Memory B cell (primary cell): ENCODE results near the gene XIRP1.

ENCODE experiments used
- ATAC-seq: fragments of 150-1000 bp; cut with Tn5 transposase; 2 replicates; pipeline ENCODE4 v1.10.0; 2021; ENCODE audit warnings: low read depth, mild to moderate bottlenecking, moderate library complexity
- DNase-seq, 2 donors: peaks; one replicate each; pipeline ENCODE4 v3.0.0; 2022; ENCODE audit warnings: low spot score in 2 of 2
- H3K27ac Mint-ChIP-seq: one replicate; pipeline ENCODE4 v1.8.0; 2022; ENCODE audit warnings: mild to moderate bottlenecking, moderate library complexity, mixed read lengths
- H3K27me3 Mint-ChIP-seq: one replicate; pipeline ENCODE4 v1.8.0; 2022; ENCODE audit warnings: mixed read lengths
- H3K36me3 Mint-ChIP-seq: one replicate; pipeline ENCODE4 v1.8.0; 2022; ENCODE audit warnings: mild to moderate bottlenecking, mixed read lengths
- H3K4me1 Mint-ChIP-seq: one replicate; pipeline ENCODE4 v1.8.0; 2022; ENCODE audit warnings: mixed read lengths
- H3K4me3 Mint-ChIP-seq: one replicate; pipeline ENCODE4 v1.8.0; 2022; ENCODE audit warnings: mild to moderate bottlenecking, moderate library complexity, mixed read lengths
- H3K9me3 Mint-ChIP-seq: one replicate; pipeline ENCODE4 v1.8.0; 2022; ENCODE audit warnings: mixed read lengths

The XIRP1 gene

GRCh38 chr3:39153977-39154279, 38.5 kb downstream of the XIRP1 start:
- no peak for ATAC-seq
- DNase-seq: no peak
- H3K36me3 Mint-ChIP-seq: no peaks in the 10 kb centered on the region
- H3K27ac Mint-ChIP-seq: peak overlapping the region; percentile 92
- H3K4me3 Mint-ChIP-seq: peak overlapping the region; percentile 81
- H3K9me3 Mint-ChIP-seq: no peaks in the 10 kb centered on the region
- H3K4me1 Mint-ChIP-seq: peaks cover 36% of the 10 kb centered on the region
- no peaks in the 10 kb centered on the region for H3K27me3 Mint-ChIP-seq

GRCh38 chr3:39150803-39151631, 41.4 kb downstream of the XIRP1 start:
- no peak for ATAC-seq
- H3K4me1 Mint-ChIP-seq: peaks cover 64% of the 10 kb centered on the region
- H3K27ac Mint-ChIP-seq: peak overlapping the region; percentile 94

GRCh38 chr3:39150148-39150802, 42.1 kb downstream of the XIRP1 start:
- Mint-ChIP-seq H3K4me1 (peaks cover 67% of the 10 kb centered on the region), H3K4me3 (peak overlapping the region; percentile 91), H3K27ac (peak overlapping the region; percentile 94), H3K36me3 (peaks cover 4% of the 10 kb centered on the region), H3K9me3 (no peaks in the 10 kb centered on the region), H3K27me3 (no peaks in the 10 kb centered on the region)
- DNase-seq: no peak
- no peak for ATAC-seq

More at GRCh38 chr3:39150803-39151631, 41.4 kb downstream of the XIRP1 start:
- no peak for DNase-seq
- H3K27me3 Mint-ChIP-seq: no peaks in the 10 kb centered on the region
- H3K9me3 Mint-ChIP-seq: no peaks in the 10 kb centered on the region
- peaks cover 2% of the 10 kb centered on the region for H3K36me3 Mint-ChIP-seq
- H3K4me3 Mint-ChIP-seq: peak overlapping the region; percentile 91

GRCh38 chr3:39149498-39150147, 42.8 kb downstream of the XIRP1 start:
- H3K4me1 Mint-ChIP-seq: peaks cover 68% of the 10 kb centered on the region
- no peak for DNase-seq
- no peaks in the 10 kb centered on the region for H3K9me3 Mint-ChIP-seq
- peak overlapping the region; percentile 33 for H3K4me3 Mint-ChIP-seq
- peak overlapping the region; percentile 94 for H3K27ac Mint-ChIP-seq
- H3K36me3 Mint-ChIP-seq: peaks cover 5% of the 10 kb centered on the region
- no peak for ATAC-seq
- H3K27me3 Mint-ChIP-seq: no peaks in the 10 kb centered on the region

- Mint-ChIP-seq H3K27ac (peak overlapping the region; percentile 94), H3K36me3 (peaks cover 9% of the 10 kb centered on the region), H3K9me3 (no peaks in the 10 kb centered on the region), H3K4me3 (peak overlapping the region; percentile 74), H3K4me1 (peaks cover 67% of the 10 kb centered on the region), H3K27me3 (no peaks in the 10 kb centered on the region)
- DNase-seq (no peak), ATAC-seq (peak; percentile 9)
These were observed 43.3 kb downstream of the XIRP1 start for GRCh38 chr3:39149059-39149455.

- Mint-ChIP-seq H3K4me3 (peak overlapping the region; percentile 74), H3K27ac (peak overlapping the region; percentile 94), H3K27me3 (no peaks in the 10 kb centered on the region), H3K36me3 (peaks cover 12% of the 10 kb centered on the region), H3K4me1 (peaks cover 67% of the 10 kb centered on the region), H3K9me3 (no peaks in the 10 kb centered on the region)
- ATAC-seq: no peak
- no peak for DNase-seq
These were observed 43.8 kb downstream of the XIRP1 start for GRCh38 chr3:39148435-39149058.

GRCh38 chr3:39147711-39148434, 44.5 kb downstream of the XIRP1 start:
- Mint-ChIP-seq H3K27ac (peak overlapping the region; percentile 94), H3K4me3 (peak overlapping the region; percentile 74), H3K9me3 (no peaks in the 10 kb centered on the region), H3K27me3 (no peaks in the 10 kb centered on the region), H3K36me3 (peaks cover 12% of the 10 kb centered on the region), H3K4me1 (peaks cover 67% of the 10 kb centered on the region)
- DNase-seq (no peak), ATAC-seq (peak; percentile 8)

GRCh38 chr3:39146611-39147591, 45.5 kb downstream of the XIRP1 start:
- H3K36me3 Mint-ChIP-seq: peaks cover 17% of the 10 kb centered on the region
- H3K27ac Mint-ChIP-seq: peak overlapping the region; percentile 94

GRCh38 chr3:39146083-39146501, 46.3 kb downstream of the XIRP1 start:
- H3K27ac Mint-ChIP-seq: peak overlapping the region; percentile 94
- H3K9me3 Mint-ChIP-seq: no peaks in the 10 kb centered on the region
- peaks cover 64% of the 10 kb centered on the region for H3K4me1 Mint-ChIP-seq
- no peak for DNase-seq
- H3K4me3 Mint-ChIP-seq: peak overlapping the region; percentile 57
- peak; percentile 15 for ATAC-seq
- peaks cover 18% of the 10 kb centered on the region for H3K36me3 Mint-ChIP-seq
- no peaks in the 10 kb centered on the region for H3K27me3 Mint-ChIP-seq

More at GRCh38 chr3:39146611-39147591, 45.5 kb downstream of the XIRP1 start:
- no peaks in the 10 kb centered on the region for H3K9me3 Mint-ChIP-seq
- DNase-seq (no peak), ATAC-seq (peak; percentile 13)
- no peaks in the 10 kb centered on the region for H3K27me3 Mint-ChIP-seq
- peak overlapping the region; percentile 74 for H3K4me3 Mint-ChIP-seq
- H3K4me1 Mint-ChIP-seq: peaks cover 59% of the 10 kb centered on the region

GRCh38 chr3:39144748-39145380, 47.5 kb downstream of the XIRP1 start:
- peak overlapping the region; percentile 75 for H3K27ac Mint-ChIP-seq
- peaks cover 60% of the 10 kb centered on the region for H3K4me1 Mint-ChIP-seq
- peaks cover 18% of the 10 kb centered on the region for H3K36me3 Mint-ChIP-seq
- DNase-seq: no peak
- H3K27me3 Mint-ChIP-seq: no peaks in the 10 kb centered on the region
- no peaks in the 10 kb centered on the region for H3K9me3 Mint-ChIP-seq
- no peak overlapping the region for H3K4me3 Mint-ChIP-seq
- ATAC-seq: no peak

- peaks cover 18% of the 10 kb centered on the region for H3K36me3 Mint-ChIP-seq
- H3K9me3 Mint-ChIP-seq: no peaks in the 10 kb centered on the region
- no peaks in the 10 kb centered on the region for H3K27me3 Mint-ChIP-seq
- H3K27ac Mint-ChIP-seq: peak overlapping the region; percentile 75
- ATAC-seq (no peak), DNase-seq (no peak)
- peaks cover 53% of the 10 kb centered on the region for H3K4me1 Mint-ChIP-seq
- no peak overlapping the region for H3K4me3 Mint-ChIP-seq
These were observed 48.2 kb downstream of the XIRP1 start for GRCh38 chr3:39144095-39144747.
